Common myeloid progenitor, CD34-positive (primary cell): ENCODE data around the gene ZNF83.
"Not testable (repeated sequence)": the region's sequence is repeated elsewhere in the genome, so short reads cannot be mapped to it uniquely, and the experiment has no call there.

Experiments used
- CTCF ChIA-PET: fragments of 350-600 bp; sonication (Branson Sonifier 250); formaldehyde crosslinking; loops from one replicate; lab custom pipeline; 2021; ENCODE audit warnings: antibody characterized with exemption; lab: Charles Lee
- POLR2A ChIA-PET: fragments of 350-600 bp; sonication (Branson Sonifier 250); formaldehyde crosslinking; loops from one replicate; lab custom pipeline; 2021; ENCODE audit warnings: antibody characterized with exemption; lab: Charles Lee
- DNase-seq, 3 donors: peaks; one replicate each; pipeline versions ENCODE4 v3.0.0 to v3.0.0-alpha.2; 2013
- H3K27ac ChIP-seq, 2 experiments: 1 replicate in 1 of 2; 2 replicates in 1 of 2; pipeline ENCODE4 v1.7.0; 2013; ENCODE audit warnings: inconsistent platforms in 2 of 2, low read length in 2 of 2, mild to moderate bottlenecking in 2 of 2, low read depth in 1 of 2, moderate library complexity in 1 of 2; ENCODE audit not compliant: severe bottlenecking in 2 of 2, insufficient read depth in 1 of 2, poor library complexity in 1 of 2
- H3K27me3 ChIP-seq, 5 experiments: replicated peaks in 2 of 5; 1 replicate in 3 of 5; 2 replicates in 2 of 5; pipeline versions ENCODE4 v1.6.1 to v1.7.0; 2013; ENCODE audit warnings: low read length in 4 of 5, mild to moderate bottlenecking in 2 of 5, moderate library complexity in 2 of 5, inconsistent platforms in 1 of 5; ENCODE audit not compliant: insufficient read depth in 5 of 5, control insufficient read depth in 4 of 5
- H3K36me3 ChIP-seq, 4 experiments: 1 replicate in 2 of 4; 2 replicates in 2 of 4; pipeline versions ENCODE4 v1.6.1 to v1.7.0; 2013; ENCODE audit warnings: low read length in 3 of 4, control low read depth in 1 of 4, mild to moderate bottlenecking in 1 of 4; ENCODE audit not compliant: control insufficient read depth in 4 of 4, insufficient read depth in 4 of 4
- H3K4me1 ChIP-seq, 4 experiments: 1 replicate in 3 of 4; 2 replicates in 1 of 4; pipeline versions ENCODE4 v1.6.1 to v1.7.1; 2013; ENCODE audit warnings: low read length in 3 of 4, mild to moderate bottlenecking in 3 of 4, control low read depth in 1 of 4, inconsistent platforms in 1 of 4, moderate library complexity in 1 of 4; ENCODE audit not compliant: control insufficient read depth in 4 of 4, insufficient read depth in 4 of 4; ENCODE audit errors: control extremely low read depth in 1 of 4
- H3K4me3 ChIP-seq, 7 experiments: 1 replicate in 4 of 7; 2 replicates in 3 of 7; pipeline versions ENCODE4 v1.5.1 to v1.7.0; 2013; ENCODE audit warnings: mild to moderate bottlenecking in 7 of 7, low read length in 6 of 7, moderate library complexity in 6 of 7, inconsistent platforms in 2 of 7, low read depth in 2 of 7, control low read depth in 1 of 7; ENCODE audit not compliant: insufficient read depth in 4 of 7, control insufficient read depth in 1 of 7; ENCODE audit errors: extremely low read depth in 1 of 7
- H3K9me3 ChIP-seq, 5 experiments: 1 replicate in 4 of 5; 2 replicates in 1 of 5; pipeline versions ENCODE4 v1.6.1 to v1.7.1; 2013; ENCODE audit warnings: low read length in 4 of 5, mild to moderate bottlenecking in 2 of 5, inconsistent platforms in 1 of 5, low read depth in 1 of 5, moderate library complexity in 1 of 5; ENCODE audit not compliant: control insufficient read depth in 4 of 5, insufficient read depth in 2 of 5; ENCODE audit errors: control extremely low read depth in 1 of 5
- WGBS: methylation state at CpG from one replicate; pipeline ENCODE4 v1.1.5; 2013; ENCODE audit not compliant: insufficient coverage; 5-methylcytosine and 5-hydroxymethylcytosine counted together

The ZNF83 gene

GRCh38 chr19:52601025-52601973, 36.9 kb downstream of the ZNF83 start:
- H3K4me3 ChIP-seq = peak overlapping the region; percentile 51 to 94 (median 86)
- POLR2A ChIA-PET = interaction anchor here (0.7 kb wide), 1 partner anchor 209 kb away, joined by 3 read pairs; no protein-coding TSS in a partner anchor
- peaks cover 0 to 15% (median 13%) of the 10 kb centered on the region in 4 experiments for H3K4me1 ChIP-seq
- under 1% methylated on average over 59 of the region's 62 CpGs for WGBS
- H3K36me3 ChIP-seq = peaks cover 2 to 13% (median 10%) of the 10 kb centered on the region in 4 experiments
- peaks cover 0 to 33% (median 8%) of the 10 kb centered on the region in 5 experiments for H3K9me3 ChIP-seq
- peak overlapping the region in 1 of 2 experiments; percentile 78 for H3K27ac ChIP-seq
- CTCF ChIA-PET = no interaction called here
- no peaks in the 10 kb centered on the region for H3K27me3 ChIP-seq
- peak; percentile 88 to 92 (median 92) for DNase-seq

- WGBS = 0% methylated on average over 10 of the region's 15 CpGs
- H3K27ac ChIP-seq = no peak overlapping the region
- peak overlapping the region; percentile 51 to 94 (median 86) for H3K4me3 ChIP-seq
- CTCF ChIA-PET = interaction anchor here (1.3 kb wide), 1 partner anchor 10 kb away, joined by 3 read pairs; no protein-coding TSS in a partner anchor
- H3K9me3 ChIP-seq = peaks cover 0 to 33% (median 8%) of the 10 kb centered on the region in 5 experiments
- POLR2A ChIA-PET = no interaction called here
- peaks cover 0 to 15% (median 13%) of the 10 kb centered on the region in 4 experiments for H3K4me1 ChIP-seq
- H3K36me3 ChIP-seq = peaks cover 7 to 18% (median 14%) of the 10 kb centered on the region in 4 experiments
- peak in 1 of 3 donors; percentile 32 for DNase-seq
- H3K27me3 ChIP-seq = no peaks in the 10 kb centered on the region
Observed at GRCh38 chr19:52600639-52601024, 37.5 kb downstream of the ZNF83 start.

GRCh38 chr19:52599241-52599640, 38.9 kb downstream of the ZNF83 start:
- Histone ChIP-seq H3K9me3 (peaks cover 0 to 20% (median 13%) of the 10 kb centered on the region in 5 experiments), H3K4me1 (peaks cover 0 to 15% (median 13%) of the 10 kb centered on the region in 4 experiments), H3K36me3 (peaks cover 12 to 27% (median 15%) of the 10 kb centered on the region in 4 experiments), H3K4me3 (no peak overlapping the region), H3K27ac (no peak overlapping the region), H3K27me3 (no peaks in the 10 kb centered on the region)
- CTCF ChIA-PET = interaction anchor here (1.3 kb wide), 1 partner anchor 11 kb away, joined by 3 read pairs; no protein-coding TSS in a partner anchor
- WGBS = 100% methylated on average over 3 of the region's 3 CpGs
- POLR2A ChIA-PET = no interaction called here
- no peak for DNase-seq

GRCh38 chr19:52593441-52593840, 44.7 kb downstream of the ZNF83 start:
- POLR2A ChIA-PET, H3K27me3 ChIP-seq, H3K4me3 ChIP-seq, DNase-seq, H3K27ac ChIP-seq, H3K4me1 ChIP-seq, CTCF ChIA-PET: not testable (repeated sequence)
- Histone ChIP-seq H3K36me3 (peaks cover 18 to 53% (median 42%) of the 10 kb centered on the region in 4 experiments), H3K9me3 (peaks cover 2 to 39% (median 25%) of the 10 kb centered on the region in 5 experiments)
- WGBS = no CpG with 5 or more reads among the region's 25 CpGs

GRCh38 chr19:52592301-52592700, 45.9 kb downstream of the ZNF83 start:
- peak in 1 of 3 donors; percentile 32 for DNase-seq
- no peaks in the 10 kb centered on the region for H3K27me3 ChIP-seq
- H3K27ac ChIP-seq = no peak overlapping the region
- 100% methylated on average over 1 of the region's 3 CpGs for WGBS
- H3K9me3 ChIP-seq = peaks cover 2 to 42% (median 22%) of the 10 kb centered on the region in 5 experiments
- POLR2A ChIA-PET = no interaction called here
- peaks cover 18 to 60% (median 49%) of the 10 kb centered on the region in 4 experiments for H3K36me3 ChIP-seq
- CTCF ChIA-PET = no interaction called here
- no peak overlapping the region for H3K4me3 ChIP-seq
- H3K4me1 ChIP-seq = no peaks in the 10 kb centered on the region

- Histone ChIP-seq H3K4me1 (no peaks in the 10 kb centered on the region), H3K9me3 (peaks cover 2 to 48% (median 24%) of the 10 kb centered on the region in 5 experiments), H3K27me3 (no peaks in the 10 kb centered on the region), H3K4me3 (no peak overlapping the region), H3K27ac (no peak overlapping the region), H3K36me3 (peaks cover 9 to 60% (median 49%) of the 10 kb centered on the region in 4 experiments)
- CTCF ChIA-PET = no interaction called here
- no CpG with 5 or more reads among the region's 5 CpGs for WGBS
- POLR2A ChIA-PET = no interaction called here
- peak in 1 of 3 donors; percentile 7 for DNase-seq
Observed at GRCh38 chr19:52590728-52591127, 47.4 kb downstream of the ZNF83 start.
